Progenitor cell of endocrine pancreas (in vitro differentiated cells): ENCODE results near the gene KCNK18. TPM values are rescaled to one million over a fixed set of nuclear protein-coding genes. Genes with fewer than 3 reads are reported as not detected.

Source experiments
- DNase-seq: peaks from one replicate; pipeline ENCODE4 v3.0.0; 2021; ENCODE audit warnings: low spot score; ENCODE audit not compliant: unreplicated experiment
- H3K27ac Mint-ChIP-seq: 2 replicates; pipeline ENCODE4 v1.8.0; 2021; ENCODE audit warnings: mild to moderate bottlenecking, moderate library complexity, mixed read lengths
- H3K27me3 Mint-ChIP-seq: 2 replicates; pipeline ENCODE4 v1.8.0; 2021; ENCODE audit warnings: mixed read lengths
- H3K36me3 Mint-ChIP-seq: 2 replicates; pipeline ENCODE4 v1.8.0; 2022; ENCODE audit warnings: mixed read lengths; ENCODE audit not compliant: insufficient read depth
- H3K4me1 Mint-ChIP-seq: 2 replicates; pipeline ENCODE4 v1.8.0; 2021; ENCODE audit warnings: low read depth, mixed read lengths
- H3K4me3 Mint-ChIP-seq: 2 replicates; pipeline ENCODE4 v1.8.0; 2021; ENCODE audit warnings: low read depth, mild to moderate bottlenecking, moderate library complexity, mixed read lengths
- H3K9me3 Mint-ChIP-seq: 2 replicates; pipeline ENCODE4 v1.8.0; 2021; ENCODE audit warnings: low read depth, mixed read lengths
- long read RNA-seq: library from polyadenylated mRNA; unstranded; transcript quantifications from one replicate; pipeline ENCODE4 v2.0.0, GENCODE V29; 2020
- total RNA-seq: library from RNA; stranded (reverse); gene quantifications from 2 replicates; pipeline ENCODE4 v1.2.1, GENCODE V29; 2021
- TF ChIP-seq, protein P1 (sequence below): fragments of 200-600 bp; sonication (generic); IDR thresholded peaks from one replicate; pipeline ENCODE4 v1.5.0; 2021; ENCODE audit warnings: antibody characterized with exemption, mild to moderate bottlenecking; ENCODE audit not compliant: unreplicated experiment

The KCNK18 gene
- total RNA-seq = not detected in 2 replicates
- long read RNA-seq = 0 reads

DNA sequence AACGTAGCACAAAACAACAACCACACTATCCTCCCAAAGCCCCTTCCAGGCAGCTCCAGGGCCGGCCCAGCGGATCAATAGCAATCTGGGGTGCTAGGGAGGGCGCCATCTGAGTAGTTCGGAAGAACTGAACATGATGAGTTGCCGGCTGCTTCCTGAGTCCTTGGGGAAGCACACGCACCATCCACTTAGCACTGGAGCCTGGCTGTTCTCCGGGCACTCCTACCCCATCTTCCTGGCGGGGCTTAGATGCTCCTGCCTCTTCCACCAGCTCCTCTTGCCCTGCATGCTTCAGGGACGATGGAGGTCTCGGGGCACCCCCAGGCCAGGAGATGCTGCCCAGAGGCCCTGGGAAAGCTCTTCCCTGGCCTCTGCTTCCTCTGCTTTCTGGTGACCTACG lies at the start of gene KCNK18:
KCNK18 (plus strand) TSS at position 301 of the 400 bp plus-strand sequence; CDS start at position 301, 0 bp downstream.
- TF ChIP-seq, protein P1, sequence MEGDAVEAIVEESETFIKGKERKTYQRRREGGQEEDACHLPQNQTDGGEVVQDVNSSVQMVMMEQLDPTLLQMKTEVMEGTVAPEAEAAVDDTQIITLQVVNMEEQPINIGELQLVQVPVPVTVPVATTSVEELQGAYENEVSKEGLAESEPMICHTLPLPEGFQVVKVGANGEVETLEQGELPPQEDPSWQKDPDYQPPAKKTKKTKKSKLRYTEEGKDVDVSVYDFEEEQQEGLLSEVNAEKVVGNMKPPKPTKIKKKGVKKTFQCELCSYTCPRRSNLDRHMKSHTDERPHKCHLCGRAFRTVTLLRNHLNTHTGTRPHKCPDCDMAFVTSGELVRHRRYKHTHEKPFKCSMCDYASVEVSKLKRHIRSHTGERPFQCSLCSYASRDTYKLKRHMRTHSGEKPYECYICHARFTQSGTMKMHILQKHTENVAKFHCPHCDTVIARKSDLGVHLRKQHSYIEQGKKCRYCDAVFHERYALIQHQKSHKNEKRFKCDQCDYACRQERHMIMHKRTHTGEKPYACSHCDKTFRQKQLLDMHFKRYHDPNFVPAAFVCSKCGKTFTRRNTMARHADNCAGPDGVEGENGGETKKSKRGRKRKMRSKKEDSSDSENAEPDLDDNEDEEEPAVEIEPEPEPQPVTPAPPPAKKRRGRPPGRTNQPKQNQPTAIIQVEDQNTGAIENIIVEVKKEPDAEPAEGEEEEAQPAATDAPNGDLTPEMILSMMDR = no peak
- Mint-ChIP-seq H3K27me3 (peaks cover 16% of the 10 kb centered on the region), H3K4me1 (no peaks in the 10 kb centered on the region), H3K27ac (no peak within 1 kb of the TSS), H3K9me3 (no peaks in the 10 kb centered on the region), H3K36me3 (no peaks in the 10 kb centered on the region), H3K4me3 (no peak within 1 kb of the TSS)
- DNase-seq = no peak

DNA sequence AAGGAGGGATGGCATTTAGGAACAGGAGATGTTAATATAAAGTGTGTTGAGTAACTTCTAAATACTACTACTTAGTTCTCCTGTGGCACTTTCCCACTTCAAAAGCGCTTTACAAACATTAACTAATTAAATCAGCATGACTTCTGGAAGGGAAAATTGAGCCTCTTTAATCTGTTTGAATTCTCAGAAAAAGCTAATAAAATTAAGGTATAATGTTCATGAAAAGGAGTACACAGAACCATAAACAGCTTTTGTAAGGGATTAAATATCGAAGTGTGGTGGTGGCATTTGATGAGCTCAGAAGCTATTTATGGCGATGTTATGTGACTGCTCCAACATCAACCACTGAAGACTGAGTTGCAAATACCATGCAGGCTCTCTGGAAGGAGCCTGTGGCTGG lies 49.0 kb upstream of the KCNK18 start:
- DNase-seq = no peak
- H3K9me3 Mint-ChIP-seq = peaks cover 2% of the 10 kb centered on the region
- H3K4me3 Mint-ChIP-seq = no peak overlapping the region
- H3K27ac Mint-ChIP-seq = no peak overlapping the region
- H3K27me3 Mint-ChIP-seq = peaks cover 78% of the 10 kb centered on the region
- H3K4me1 Mint-ChIP-seq = no peaks in the 10 kb centered on the region
- TF ChIP-seq, protein P1 = no peak
- H3K36me3 Mint-ChIP-seq = no peaks in the 10 kb centered on the region

DNA sequence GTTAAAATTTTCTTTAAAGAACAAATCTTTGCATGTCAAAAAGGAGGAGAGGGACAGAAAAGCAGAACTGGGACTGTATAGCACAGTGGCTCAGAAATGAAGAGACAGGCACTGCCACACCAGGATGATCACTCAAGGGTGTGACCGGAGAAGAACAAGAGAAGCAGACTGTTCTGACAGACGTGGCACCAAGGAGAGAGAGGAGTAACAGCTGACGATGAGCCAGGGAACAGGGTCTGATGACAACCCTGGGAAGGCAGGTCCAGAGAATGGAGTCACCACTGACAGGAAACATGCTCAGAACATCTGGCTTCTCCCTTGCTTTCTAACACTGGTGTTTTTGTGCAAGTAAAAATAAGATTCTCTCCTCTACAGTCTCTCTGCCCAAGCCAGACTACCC lies 44.6 kb upstream of the KCNK18 start:
- no peak for DNase-seq
- Mint-ChIP-seq H3K27me3 (peaks cover 74% of the 10 kb centered on the region), H3K4me1 (peaks cover 3% of the 10 kb centered on the region), H3K27ac (no peak overlapping the region), H3K36me3 (no peaks in the 10 kb centered on the region), H3K4me3 (no peak overlapping the region), H3K9me3 (no peaks in the 10 kb centered on the region)
- TF ChIP-seq, protein P1 = no peak

DNA sequence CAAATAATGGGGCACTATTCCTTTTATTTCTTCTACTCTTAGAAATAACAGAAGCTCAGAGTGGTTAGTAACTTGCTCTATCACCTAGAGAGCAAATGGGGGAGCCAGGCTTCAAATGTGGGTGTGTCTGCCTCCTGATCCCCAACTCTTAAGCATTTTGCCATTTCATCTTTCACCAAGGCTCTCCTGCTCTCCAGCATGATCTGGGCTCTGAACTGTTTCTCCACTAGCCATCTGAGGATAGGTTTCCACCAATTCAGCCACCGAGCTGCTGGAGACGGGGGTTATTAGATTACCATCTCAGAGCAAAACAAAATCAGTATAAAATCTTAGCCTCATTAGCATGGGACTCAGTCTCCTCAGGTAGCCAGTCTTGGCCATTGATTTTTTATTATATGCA lies 39.0 kb upstream of the KCNK18 start:
- Mint-ChIP-seq H3K27me3 (peaks cover 85% of the 10 kb centered on the region), H3K4me1 (peaks cover 4% of the 10 kb centered on the region), H3K9me3 (no peaks in the 10 kb centered on the region), H3K36me3 (no peaks in the 10 kb centered on the region), H3K4me3 (no peak overlapping the region), H3K27ac (no peak overlapping the region)
- DNase-seq = no peak
- TF ChIP-seq, protein P1 = no peak

DNA sequence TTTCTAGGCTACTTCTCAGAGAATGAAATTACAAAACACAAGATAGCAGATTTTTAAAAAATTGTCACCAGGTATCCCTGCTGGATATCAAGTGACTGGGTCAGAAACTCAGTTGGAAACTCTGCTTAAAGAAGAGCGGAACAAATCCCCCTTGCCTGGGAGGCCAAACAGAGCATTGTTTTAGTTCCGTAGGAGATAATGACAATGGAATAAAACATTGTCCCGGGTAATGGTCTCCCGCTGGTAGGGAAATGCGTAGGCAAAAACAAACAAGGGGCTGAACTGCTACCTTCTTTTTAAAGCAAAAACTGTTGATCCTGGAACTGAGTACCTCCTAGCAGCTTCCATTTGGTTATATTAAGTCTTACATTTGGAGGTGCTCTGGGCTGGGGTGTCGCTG lies 37.9 kb upstream of the KCNK18 start:
- DNase-seq = no peak
- peaks cover 2% of the 10 kb centered on the region for H3K4me1 Mint-ChIP-seq
- H3K9me3 Mint-ChIP-seq = no peaks in the 10 kb centered on the region

More for the DNA sequence above, 37.9 kb upstream of the KCNK18 start:
- peaks cover 86% of the 10 kb centered on the region for H3K27me3 Mint-ChIP-seq
- no peak overlapping the region for H3K4me3 Mint-ChIP-seq
- TF ChIP-seq, protein P1 = no peak
- no peak overlapping the region for H3K27ac Mint-ChIP-seq
- no peaks in the 10 kb centered on the region for H3K36me3 Mint-ChIP-seq
